Lung (tissue), 12 donors: ENCODE measurements around the gene CCDC127. TPM values are rescaled to one million over a fixed set of nuclear protein-coding genes. Genes with fewer than 3 reads are reported as not detected.
"Not testable (repeated sequence)": the region's sequence is repeated elsewhere in the genome, so short reads cannot be mapped to it uniquely, and the experiment has no call there.

ENCODE experiments used
- ATAC-seq: fragments of 200-7000 bp; cut with Tn5 transposase; one replicate; pipeline ENCODE4 v1.9.1; 2020; ENCODE audit warnings: moderate number of reproducible peaks; ENCODE audit not compliant: insufficient read depth, low FRiP score
- DNase-seq, 3 donors: peaks; one replicate each; pipeline ENCODE4 v3.0.0-alpha.2; 2013 to 2017
- H3K27ac ChIP-seq, 2 donors: one replicate each; pipeline ENCODE4 v1.5.1; 2013; ENCODE audit warnings: mild to moderate bottlenecking in 2 of 2, moderate library complexity in 2 of 2, control low read depth in 1 of 2, inconsistent platforms in 1 of 2, low read depth in 1 of 2, low read length in 1 of 2
- H3K27me3 ChIP-seq, 3 donors: one replicate each; pipeline ENCODE4 v1.5.1; 2013; ENCODE audit warnings: low read length in 2 of 3; ENCODE audit not compliant: control insufficient read depth in 3 of 3, insufficient read depth in 3 of 3
- H3K36me3 ChIP-seq, 4 donors: one replicate each; pipeline ENCODE4 v1.5.1; 2013; ENCODE audit warnings: low read length in 4 of 4, mild to moderate bottlenecking in 1 of 4, moderate library complexity in 1 of 4; ENCODE audit not compliant: control insufficient read depth in 4 of 4, insufficient read depth in 4 of 4
- H3K4me1 ChIP-seq, 5 donors: one replicate each; pipeline ENCODE4 v1.5.1; 2013; ENCODE audit warnings: low read length in 5 of 5, mild to moderate bottlenecking in 2 of 5, moderate library complexity in 1 of 5; ENCODE audit not compliant: control insufficient read depth in 5 of 5, insufficient read depth in 5 of 5
- H3K4me3 ChIP-seq: one replicate; pipeline ENCODE4 v1.5.1; 2013; ENCODE audit warnings: mild to moderate bottlenecking, control low read depth, moderate library complexity
- H3K9ac ChIP-seq, 2 donors: one replicate each; pipeline ENCODE4 v1.5.1; 2013; ENCODE audit warnings: low read length in 2 of 2, control low read depth in 1 of 2; ENCODE audit not compliant: insufficient read depth in 1 of 2
- H3K9me3 ChIP-seq, 4 donors: one replicate each; pipeline ENCODE4 v1.5.1; 2013; ENCODE audit warnings: low read length in 3 of 4, mild to moderate bottlenecking in 1 of 4, moderate library complexity in 1 of 4; ENCODE audit not compliant: control insufficient read depth in 4 of 4, insufficient read depth in 3 of 4
- WGBS, 2 donors: extraction: QIAGEN DNeasy Blood & Tissue Kit; methylation state at CpG; one replicate each; pipeline ENCODE4 v1.1.7; 2013; 5-methylcytosine and 5-hydroxymethylcytosine counted together
- polyA plus RNA-seq, 2 donors: library from polyadenylated mRNA; stranded (reverse); fragments of 200-250 nt; gene quantifications; one replicate each; pipeline ENCODE4 v1.2.1, GENCODE V29; 2013
- total RNA-seq, 2 donors: library from RNA; depleted of rRNA in 1 of 2; stranded (reverse); fragments of >200 nt in 1 of 2; gene quantifications; one replicate each; pipeline ENCODE4 v1.2.1, GENCODE V29; 2014 to 2021
- TF ChIP-seq, protein P1 (sequence below): IDR thresholded peaks from 2 replicates; pipeline ENCODE4 v1.5.1; 2012; ENCODE audit warnings: mild to moderate bottlenecking; ENCODE audit errors: control extremely low read depth, extremely low read depth
- donor health status: control.
- donor health status: control.
- donor health status: Bipolar disorder and iron deficiency.
- donor health status: healthy.
- donor health status: DM: yes; HTN: yes; CAD: no.

CCDC127 gene
- total and polyA plus RNA-seq, 4 donors: 2.1 to 6.4 (median 3.9) TPM

DNA sequence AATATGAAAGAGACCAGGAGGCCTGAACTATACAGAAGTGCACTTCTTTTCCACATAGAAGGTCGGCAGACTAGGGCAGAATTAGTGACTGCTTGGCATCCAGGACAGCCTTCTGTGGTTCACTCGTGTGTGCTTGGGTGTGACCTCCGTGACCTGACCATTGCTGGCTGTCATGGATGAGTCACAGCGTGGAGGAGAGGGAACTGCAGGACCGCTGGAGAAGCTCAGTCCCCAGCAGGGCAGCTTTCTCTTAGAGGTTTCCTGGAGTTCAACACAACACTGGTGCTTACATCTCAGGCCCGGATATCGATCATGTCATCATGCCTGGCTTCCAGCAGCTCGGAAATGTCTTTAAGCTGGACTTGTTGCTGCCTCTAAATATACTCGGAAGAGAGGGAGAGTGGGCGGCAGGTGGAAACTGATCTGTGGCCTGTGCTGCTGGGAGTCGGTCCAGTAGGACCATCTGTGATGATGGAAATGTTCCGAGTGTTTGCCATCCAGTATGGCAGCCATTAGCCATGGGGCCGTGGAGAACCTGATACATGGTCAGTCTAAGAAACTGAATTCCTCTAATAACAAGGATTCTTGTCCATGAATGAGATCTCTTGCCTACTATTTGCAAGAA, 23.2 kb upstream of the CCDC127 start:
- H3K27ac ChIP-seq, H3K9ac ChIP-seq, H3K4me3 ChIP-seq, H3K4me1 ChIP-seq, ATAC-seq, H3K27me3 ChIP-seq, H3K9me3 ChIP-seq, DNase-seq: not testable (repeated sequence)
- 90 to 91% methylated on average over 13 of the region's 13 CpGs for WGBS, 2 donors
- H3K36me3 ChIP-seq: peaks cover 9 to 25% (median 22%) of the 10 kb centered on the region in 4 donors

DNA sequence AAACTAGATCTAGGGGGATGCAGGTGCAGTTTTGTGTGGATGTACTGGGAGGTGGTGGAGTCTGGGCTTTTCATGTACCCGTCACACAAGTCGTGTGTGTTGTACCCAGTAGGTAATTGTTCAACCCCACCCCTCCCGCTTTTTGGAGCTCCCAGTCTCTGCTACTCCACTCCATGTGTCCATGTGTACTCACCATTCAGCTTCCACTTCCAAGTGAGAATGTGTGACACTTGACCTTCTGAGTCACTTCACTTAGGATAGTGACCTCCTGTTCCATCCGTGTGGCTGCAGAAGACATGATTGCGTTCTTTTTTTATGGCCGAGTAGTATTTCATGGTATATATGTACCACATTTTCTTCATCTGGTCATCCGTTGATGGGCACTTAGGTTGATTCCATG, 22.6 kb upstream of the CCDC127 start:
- not testable (repeated sequence) for DNase-seq, H3K27ac ChIP-seq, H3K9ac ChIP-seq, H3K4me3 ChIP-seq, H3K4me1 ChIP-seq, H3K9me3 ChIP-seq, ATAC-seq, H3K27me3 ChIP-seq
- peaks cover 9 to 25% (median 24%) of the 10 kb centered on the region in 4 donors for H3K36me3 ChIP-seq
- WGBS, 2 donors: 96 to 99% methylated on average over 7 of the region's 7 CpGs

DNA sequence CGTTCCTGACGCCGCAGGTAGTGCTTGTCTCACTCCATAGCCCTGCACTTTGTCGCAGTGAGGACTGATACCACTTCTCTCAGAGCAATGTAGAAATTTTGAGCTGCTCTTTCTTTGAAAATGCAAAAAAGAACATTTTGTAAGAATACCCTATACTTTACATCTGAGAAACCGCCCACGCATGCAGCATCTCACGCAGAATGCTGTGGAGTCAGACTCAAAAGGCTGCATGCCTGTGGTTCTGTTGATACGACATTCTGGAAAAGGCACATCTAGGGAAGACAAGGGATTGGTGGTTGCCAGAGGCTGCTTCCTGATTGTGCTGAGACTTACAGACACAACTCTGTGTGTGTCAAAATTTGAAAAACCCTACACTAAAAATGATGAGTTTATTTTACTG, 20.0 kb upstream of the CCDC127 start:
- H3K27me3 ChIP-seq, H3K9ac ChIP-seq, H3K27ac ChIP-seq, H3K4me3 ChIP-seq, DNase-seq, H3K9me3 ChIP-seq, ATAC-seq, H3K4me1 ChIP-seq: not testable (repeated sequence)
- peaks cover 9 to 37% (median 30%) of the 10 kb centered on the region in 4 donors for H3K36me3 ChIP-seq
- 98 to 99% methylated on average over 8 of the region's 8 CpGs for WGBS, 2 donors

DNA sequence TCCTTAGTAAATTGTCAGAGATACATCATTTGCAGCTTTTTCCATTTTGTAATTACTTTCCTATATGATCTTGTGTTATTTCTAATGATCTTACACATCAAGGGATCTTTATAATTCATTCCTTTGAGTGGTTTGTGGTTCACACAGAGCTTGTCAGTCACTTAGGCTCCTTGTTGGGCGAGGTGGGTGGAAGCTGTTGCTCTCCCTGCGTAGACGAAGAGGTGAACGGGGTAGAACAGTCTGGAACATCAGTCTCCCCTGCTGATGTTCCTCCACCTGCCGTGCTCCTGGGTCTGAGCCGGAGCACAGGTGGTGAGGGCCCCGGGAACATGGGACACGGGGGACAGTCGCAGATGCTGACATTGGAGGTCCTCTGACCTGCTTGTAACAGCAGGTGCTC, 17.6 kb upstream of the CCDC127 start:
- not testable (repeated sequence) for H3K27me3 ChIP-seq, H3K27ac ChIP-seq, H3K4me3 ChIP-seq, H3K9ac ChIP-seq, DNase-seq, H3K9me3 ChIP-seq, H3K4me1 ChIP-seq, ATAC-seq
- peaks cover 12 to 40% (median 15%) of the 10 kb centered on the region in 4 donors for H3K36me3 ChIP-seq
- WGBS, 2 donors: 94 to 98% methylated on average over 7 of the region's 9 CpGs

DNA sequence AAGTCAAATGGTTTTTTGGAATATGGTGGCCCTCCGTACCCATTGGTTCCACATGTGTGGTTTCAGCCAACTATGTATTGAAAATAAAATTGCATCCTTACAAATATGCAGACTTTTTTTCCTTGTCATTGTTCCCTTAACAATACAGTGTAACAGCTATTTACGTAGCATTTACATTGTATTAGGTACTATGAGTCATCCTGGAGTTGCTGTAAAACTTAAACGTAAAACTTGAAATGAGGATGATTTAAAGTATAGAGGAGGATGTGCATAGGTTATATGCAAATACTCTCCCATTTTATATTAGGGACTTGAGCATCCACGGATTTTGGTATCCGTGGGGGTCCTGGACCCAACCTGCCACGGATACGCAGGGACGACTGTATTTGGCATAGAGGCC, 16.5 kb upstream of the CCDC127 start:
- no peak overlapping the region for H3K27ac ChIP-seq
- H3K9ac ChIP-seq: no peak overlapping the region
- 86 to 94% methylated on average over 8 of the region's 8 CpGs for WGBS, 2 donors
- TF ChIP-seq, protein P1, sequence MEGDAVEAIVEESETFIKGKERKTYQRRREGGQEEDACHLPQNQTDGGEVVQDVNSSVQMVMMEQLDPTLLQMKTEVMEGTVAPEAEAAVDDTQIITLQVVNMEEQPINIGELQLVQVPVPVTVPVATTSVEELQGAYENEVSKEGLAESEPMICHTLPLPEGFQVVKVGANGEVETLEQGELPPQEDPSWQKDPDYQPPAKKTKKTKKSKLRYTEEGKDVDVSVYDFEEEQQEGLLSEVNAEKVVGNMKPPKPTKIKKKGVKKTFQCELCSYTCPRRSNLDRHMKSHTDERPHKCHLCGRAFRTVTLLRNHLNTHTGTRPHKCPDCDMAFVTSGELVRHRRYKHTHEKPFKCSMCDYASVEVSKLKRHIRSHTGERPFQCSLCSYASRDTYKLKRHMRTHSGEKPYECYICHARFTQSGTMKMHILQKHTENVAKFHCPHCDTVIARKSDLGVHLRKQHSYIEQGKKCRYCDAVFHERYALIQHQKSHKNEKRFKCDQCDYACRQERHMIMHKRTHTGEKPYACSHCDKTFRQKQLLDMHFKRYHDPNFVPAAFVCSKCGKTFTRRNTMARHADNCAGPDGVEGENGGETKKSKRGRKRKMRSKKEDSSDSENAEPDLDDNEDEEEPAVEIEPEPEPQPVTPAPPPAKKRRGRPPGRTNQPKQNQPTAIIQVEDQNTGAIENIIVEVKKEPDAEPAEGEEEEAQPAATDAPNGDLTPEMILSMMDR: no peak
- no peak for DNase-seq
- no peak overlapping the region for H3K4me3 ChIP-seq
- H3K9me3 ChIP-seq: no peaks in the 10 kb centered on the region
- H3K27me3 ChIP-seq: no peaks in the 10 kb centered on the region
- peaks cover 6 to 39% (median 17%) of the 10 kb centered on the region in 4 donors for H3K36me3 ChIP-seq
- no peaks in the 10 kb centered on the region for H3K4me1 ChIP-seq
- no peak for ATAC-seq

DNA sequence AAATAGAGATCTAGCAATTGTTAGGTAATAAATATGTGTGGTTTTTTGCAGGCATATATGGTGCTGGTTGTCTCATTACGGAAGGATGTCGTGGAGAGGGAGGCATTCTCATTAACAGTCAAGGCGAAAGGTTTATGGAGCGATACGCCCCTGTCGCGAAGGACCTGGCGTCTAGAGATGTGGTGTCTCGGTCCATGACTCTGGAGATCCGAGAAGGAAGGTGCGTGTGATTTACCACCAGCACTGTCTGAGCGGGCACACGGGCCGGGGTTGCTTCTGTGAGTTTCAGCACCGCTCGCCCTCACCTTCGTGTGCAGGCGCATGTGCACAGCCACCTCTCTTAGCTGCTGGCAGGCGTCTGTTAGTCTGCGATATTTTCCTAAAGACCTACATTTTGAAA, 15.5 kb upstream of the CCDC127 start:
- not testable (repeated sequence) for H3K27me3 ChIP-seq, H3K9ac ChIP-seq, H3K4me1 ChIP-seq, DNase-seq, ATAC-seq, H3K4me3 ChIP-seq, H3K27ac ChIP-seq, H3K9me3 ChIP-seq
- 94 to 97% methylated on average over 20 of the region's 20 CpGs for WGBS, 2 donors
- peaks cover 9 to 40% (median 21%) of the 10 kb centered on the region in 4 donors for H3K36me3 ChIP-seq
